ENCODE measurements around the gene FBXW12. TPM values are rescaled to one million over a fixed set of nuclear protein-coding genes. Genes with fewer than 3 reads are reported as not detected.

FBXW12 gene
- total RNA-seq, 6 experiments from 2014 or later = not detected

DNA sequence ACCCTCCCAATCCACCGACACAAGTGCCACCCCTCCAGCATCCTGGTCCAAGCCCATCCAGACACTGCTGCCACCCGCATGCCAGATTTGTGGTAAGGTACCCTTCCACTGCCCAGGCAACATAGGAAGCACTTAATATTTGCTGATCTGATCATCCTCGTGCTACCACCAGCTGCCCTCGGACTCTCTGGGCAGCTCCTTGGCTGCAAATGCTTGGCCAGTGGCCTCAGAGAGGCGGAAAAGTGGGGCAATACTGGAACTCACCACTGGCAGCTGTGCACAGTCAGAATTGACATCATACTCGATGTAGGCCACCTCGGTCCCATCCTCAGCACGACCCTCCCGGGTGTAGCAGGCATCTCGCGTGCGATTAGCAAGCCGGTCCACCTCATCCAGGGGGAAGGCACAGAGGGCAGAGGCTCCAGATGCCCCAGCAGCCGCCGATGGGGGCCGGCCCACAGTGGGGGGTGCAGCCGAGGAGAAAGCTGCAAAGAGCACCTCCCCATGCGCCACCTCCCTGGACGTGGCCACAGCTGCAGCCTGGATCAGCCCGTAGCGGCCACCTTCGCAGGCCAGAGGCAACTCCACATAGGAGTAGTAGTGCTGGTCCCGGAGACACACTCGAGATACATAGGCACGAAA, 51.3 kb downstream of the FBXW12 start:
- H3K27me3 ChIP-seq = no peaks in the 10 kb centered on the region
- ATAC-seq (peak in 2 of 4 donors; percentile 30 to 34), DNase-seq (no peak)
- intact Hi-C loops (cut with DNase I) = no loop called here
- peaks cover 0 to 17% (median 6%) of the 10 kb centered on the region in 4 donors for H3K36me3 ChIP-seq
- 67% methylated on average over 5 of the region's 25 CpGs for WGBS (ENCODE audit: insufficient coverage, low coverage, low lambda C conversion rate, missing lambda C conversion rate)
- no peak for TF ChIP-seq POLR2A (IDR thresholded peaks at IDR 0.05)
- TF ChIP-seq, protein P1, sequence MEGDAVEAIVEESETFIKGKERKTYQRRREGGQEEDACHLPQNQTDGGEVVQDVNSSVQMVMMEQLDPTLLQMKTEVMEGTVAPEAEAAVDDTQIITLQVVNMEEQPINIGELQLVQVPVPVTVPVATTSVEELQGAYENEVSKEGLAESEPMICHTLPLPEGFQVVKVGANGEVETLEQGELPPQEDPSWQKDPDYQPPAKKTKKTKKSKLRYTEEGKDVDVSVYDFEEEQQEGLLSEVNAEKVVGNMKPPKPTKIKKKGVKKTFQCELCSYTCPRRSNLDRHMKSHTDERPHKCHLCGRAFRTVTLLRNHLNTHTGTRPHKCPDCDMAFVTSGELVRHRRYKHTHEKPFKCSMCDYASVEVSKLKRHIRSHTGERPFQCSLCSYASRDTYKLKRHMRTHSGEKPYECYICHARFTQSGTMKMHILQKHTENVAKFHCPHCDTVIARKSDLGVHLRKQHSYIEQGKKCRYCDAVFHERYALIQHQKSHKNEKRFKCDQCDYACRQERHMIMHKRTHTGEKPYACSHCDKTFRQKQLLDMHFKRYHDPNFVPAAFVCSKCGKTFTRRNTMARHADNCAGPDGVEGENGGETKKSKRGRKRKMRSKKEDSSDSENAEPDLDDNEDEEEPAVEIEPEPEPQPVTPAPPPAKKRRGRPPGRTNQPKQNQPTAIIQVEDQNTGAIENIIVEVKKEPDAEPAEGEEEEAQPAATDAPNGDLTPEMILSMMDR (IDR thresholded peaks at IDR 0.05) = no peak
- peaks cover 2 to 58% (median 13%) of the 10 kb centered on the region in 4 donors for H3K4me1 ChIP-seq
- no peak overlapping the region for H3K4me3 ChIP-seq
- H3K27ac ChIP-seq = no peak overlapping the region
- no peaks in the 10 kb centered on the region for H3K9me3 ChIP-seq

DNA sequence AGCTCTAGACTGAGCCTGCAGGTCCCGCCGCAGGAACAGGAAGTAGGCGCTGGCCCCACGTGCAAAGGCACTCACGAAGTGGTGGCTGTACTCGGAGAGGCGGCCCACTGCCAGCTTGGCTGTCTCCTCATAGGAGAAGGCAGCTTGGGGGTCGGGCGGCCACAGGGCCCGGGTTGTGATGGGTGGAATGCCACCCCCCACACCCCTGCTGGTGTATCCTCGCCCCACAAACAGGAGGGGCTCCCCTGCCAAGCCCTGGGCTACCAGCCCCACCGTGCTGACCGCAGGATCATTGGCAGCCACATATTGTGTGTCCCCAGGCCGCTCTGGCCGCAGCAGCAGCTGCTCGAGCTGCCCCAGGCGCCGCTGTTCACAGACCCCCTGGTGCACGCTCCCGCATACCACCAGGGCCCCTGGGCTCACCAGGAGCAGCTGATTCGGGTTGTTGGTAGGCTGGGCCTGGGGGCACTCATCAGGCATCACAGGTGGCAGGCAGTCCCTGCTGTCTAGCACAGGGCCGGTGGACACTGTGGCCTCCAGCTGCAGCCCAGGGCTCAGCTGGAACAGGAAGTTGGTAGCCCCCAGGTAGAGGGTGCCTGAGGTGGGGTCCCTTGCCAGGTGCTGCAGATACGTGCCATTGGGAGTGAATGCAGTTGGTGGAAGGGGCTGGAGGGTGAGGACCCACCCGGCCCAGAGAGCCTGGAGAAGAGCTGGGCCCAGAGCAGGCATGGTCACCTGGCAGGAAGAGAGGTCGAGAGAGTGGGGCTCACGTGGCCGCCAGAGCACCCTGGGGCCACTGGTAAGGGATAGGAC, 52.1 kb downstream of the FBXW12 start:
- WGBS (ENCODE audit: insufficient coverage, low coverage, low lambda C conversion rate, missing lambda C conversion rate) = no CpG with 5 or more reads among the region's 27 CpGs
- Histone ChIP-seq H3K9me3 (no peaks in the 10 kb centered on the region), H3K27me3 (no peaks in the 10 kb centered on the region), H3K36me3 (peaks cover 0 to 10% (median 2%) of the 10 kb centered on the region in 4 donors), H3K27ac (no peak overlapping the region), H3K4me3 (no peak overlapping the region), H3K4me1 (peaks cover 2 to 58% (median 13%) of the 10 kb centered on the region in 4 donors)
- DNase-seq = no peak
- no peak for TF ChIP-seq POLR2A (IDR thresholded peaks at IDR 0.05)
- TF ChIP-seq, protein P1 (IDR thresholded peaks at IDR 0.05) = no peak
- no peak for ATAC-seq
- intact Hi-C loops (cut with DNase I) = no loop called here

DNA sequence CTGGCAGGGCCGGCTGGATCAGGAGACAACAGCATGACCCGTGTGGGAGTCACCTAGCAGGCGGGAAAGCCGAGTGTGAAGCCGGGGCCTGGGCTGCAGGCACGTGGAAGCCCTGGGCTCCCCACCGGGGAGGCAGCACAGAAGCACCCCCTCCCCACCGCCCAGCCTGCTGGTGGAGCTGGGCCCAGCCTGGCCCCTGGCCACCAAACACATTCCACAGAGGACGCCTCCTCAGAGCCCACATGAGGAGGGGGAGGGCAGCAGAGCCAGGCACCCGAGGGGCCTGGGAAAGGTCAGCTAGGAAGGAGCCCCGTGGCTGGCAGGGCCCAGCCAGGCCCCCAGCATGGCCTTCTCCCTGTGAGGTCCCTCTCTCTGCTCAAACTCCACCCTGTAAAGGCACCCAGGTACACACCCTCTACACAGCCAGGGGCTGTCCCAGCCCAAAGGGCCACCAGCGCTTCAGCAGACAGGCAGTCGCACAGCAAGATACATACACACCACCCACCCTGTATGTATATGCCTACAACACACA, 53.3 kb downstream of the FBXW12 start:
- Histone ChIP-seq H3K27ac (no peak overlapping the region), H3K9me3 (no peaks in the 10 kb centered on the region), H3K36me3 (peaks cover 0 to 7% (median 0%) of the 10 kb centered on the region in 4 donors), H3K4me1 (peaks cover 2 to 61% (median 14%) of the 10 kb centered on the region in 4 donors), H3K27me3 (no peaks in the 10 kb centered on the region), H3K4me3 (no peak overlapping the region)
- TF ChIP-seq POLR2A (IDR thresholded peaks at IDR 0.05) = no peak
- TF ChIP-seq, protein P1 (IDR thresholded peaks at IDR 0.05) = no peak
- DNase-seq (no peak), ATAC-seq (peak in 1 of 4 donors; percentile 4)
- intact Hi-C loops (cut with DNase I) = no loop called here
- WGBS (ENCODE audit: insufficient coverage, low coverage, low lambda C conversion rate, missing lambda C conversion rate) = 41% methylated on average over 2 of the region's 13 CpGs

DNA sequence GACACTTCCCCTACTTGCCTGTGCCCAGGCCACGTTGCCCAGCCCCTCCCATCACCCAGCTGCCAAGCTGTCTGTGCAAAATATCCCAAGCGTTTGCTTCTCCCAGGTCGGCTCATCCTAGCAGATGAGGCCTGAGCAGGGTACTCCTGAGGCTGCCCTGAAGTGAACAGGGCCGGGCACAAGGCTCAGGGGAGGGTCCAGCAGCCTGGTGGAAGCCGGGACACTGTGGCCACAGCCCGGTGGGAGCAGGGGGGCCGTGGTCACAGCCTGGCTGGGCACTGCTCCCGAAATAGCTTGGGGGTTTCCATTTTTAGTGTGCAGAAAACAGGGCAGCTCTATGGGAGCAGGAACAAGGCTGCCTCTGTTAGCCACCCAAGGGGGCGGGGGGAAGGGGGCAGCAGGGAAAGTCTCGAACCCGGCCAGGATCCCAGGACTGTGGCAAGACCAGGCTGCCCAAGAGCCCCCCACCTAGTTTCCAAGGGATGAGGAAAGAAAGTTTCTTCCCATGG, 54.4 kb downstream of the FBXW12 start:
- 20% methylated on average over 6 of the region's 11 CpGs for WGBS (ENCODE audit: insufficient coverage, low coverage, low lambda C conversion rate, missing lambda C conversion rate)
- no peaks in the 10 kb centered on the region for H3K36me3 ChIP-seq
- no peaks in the 10 kb centered on the region for H3K27me3 ChIP-seq
- H3K4me3 ChIP-seq = peak overlapping the region in 2 of 3 donors; percentile 78 to 96
- no peak for DNase-seq
- no peaks in the 10 kb centered on the region for H3K9me3 ChIP-seq
- H3K4me1 ChIP-seq = peaks cover 2 to 72% (median 20%) of the 10 kb centered on the region in 4 donors
- peak overlapping the region in 2 of 3 donors; percentile 15 to 29 for H3K27ac ChIP-seq
- intact Hi-C loops (cut with DNase I) = no loop called here
- TF ChIP-seq, protein P1 (IDR thresholded peaks at IDR 0.05) = no peak
- no peak for TF ChIP-seq POLR2A (IDR thresholded peaks at IDR 0.05)
- ATAC-seq = no peak

Data from right lobe of liver (tissue), 6 donors.